BJ (cell line): ENCODE data around the gene AVEN. TPM values are rescaled to one million over a fixed set of nuclear protein-coding genes. Genes with fewer than 3 reads are reported as not detected.

Experiments
- CTCF ChIA-PET: fragments of 350-600 bp; formaldehyde crosslinking; extraction: SDS; loops from one replicate; lab custom pipeline; 2021; ENCODE audit warnings: antibody characterized with exemption, inconsistent platforms; lab: Yijun Ruan, JAX
- POLR2A ChIA-PET: fragments of 300-600 bp; sonication (Branson Sonifier 250); formaldehyde crosslinking; extraction: SDS; loops from one replicate; lab custom pipeline; 2021; ENCODE audit warnings: antibody characterized with exemption; lab: Charles Lee
- DNase-seq: peaks from one replicate; pipeline ENCODE4 v3.0.0-alpha.2; 2011; ENCODE audit warnings: low read depth
- H3K27me3 ChIP-seq: 2 replicates; pipeline ENCODE4 v1.6.0; 2011; ENCODE audit warnings: low read length; ENCODE audit not compliant: control insufficient read depth, insufficient read depth
- H3K36me3 ChIP-seq: 2 replicates; pipeline ENCODE4 v1.5.1; 2011; ENCODE audit warnings: low read length; ENCODE audit not compliant: control insufficient read depth, insufficient read depth
- H3K4me3 ChIP-seq: 2 replicates; pipeline ENCODE4 v1.5.1; 2011; ENCODE audit warnings: low read depth, mild to moderate bottlenecking, control low read depth, low read length
- CTCF ChIP-seq: IDR thresholded peaks from 2 replicates; pipeline ENCODE4 v1.5.1; 2011; ENCODE audit warnings: low read depth, mild to moderate bottlenecking, control low read depth, inconsistent platforms, low read length, moderate library complexity; ENCODE audit not compliant: insufficient read depth
- polyA plus RNA-seq: library from polyadenylated mRNA; depleted of rRNA; stranded (reverse); fragments of >200 nt; gene quantifications from 2 replicates; pipeline ENCODE4 v1.2.3, GENCODE V29; 2011

Gene AVEN
- polyA plus RNA-seq, 1 experiment, result 17.6 TPM

GRCh38 chr15:33902043-33902442 is 137.0 kb downstream of the AVEN start:
- no peaks in the 10 kb centered on the region for H3K27me3 ChIP-seq
- H3K4me3 ChIP-seq, result no peak overlapping the region
- no peaks in the 10 kb centered on the region for H3K36me3 ChIP-seq
- TF ChIP-seq CTCF, result no peak
- ChIA-PET CTCF (no interaction called here), POLR2A (no interaction called here)
- no peak for DNase-seq

GRCh38 chr15:33894193-33894592 is 144.8 kb downstream of the AVEN start:
- CTCF ChIA-PET, result interaction anchor here (0.6 kb wide), 2 partner anchors 24 to 157 kb away, joined by 3 to 4 read pairs; no protein-coding TSS in a partner anchor
- Histone ChIP-seq H3K36me3 (no peaks in the 10 kb centered on the region), H3K4me3 (no peak overlapping the region), H3K27me3 (no peaks in the 10 kb centered on the region)
- DNase-seq, result no peak
- TF ChIP-seq CTCF, result no peak
- POLR2A ChIA-PET, result no interaction called here

DNA sequence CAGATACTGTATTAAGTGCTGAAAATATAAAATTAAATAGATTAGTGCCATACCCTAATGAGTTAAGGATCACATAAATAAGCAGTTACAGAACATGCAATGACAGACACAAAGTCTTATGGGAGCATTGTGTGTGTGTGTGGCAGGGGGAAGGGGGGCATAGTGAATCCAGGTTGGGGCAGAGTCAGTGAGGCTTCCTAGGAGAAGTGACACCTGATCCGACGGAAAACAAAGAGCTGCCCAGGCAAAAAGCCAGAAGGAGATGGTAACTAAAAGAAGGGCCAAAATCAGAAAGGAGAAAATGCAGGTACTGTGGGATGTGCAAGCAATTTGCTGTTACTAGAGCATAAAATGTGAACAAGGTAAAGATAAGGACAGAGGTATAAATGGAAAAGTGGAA is 150.8 kb downstream of the AVEN start:
- POLR2A ChIA-PET, result no interaction called here
- Histone ChIP-seq H3K4me3 (no peak overlapping the region), H3K36me3 (no peaks in the 10 kb centered on the region), H3K27me3 (no peaks in the 10 kb centered on the region)
- no peak for DNase-seq
- TF ChIP-seq CTCF, result no peak
- CTCF ChIA-PET, result no interaction called here

- no peak for DNase-seq
- ChIA-PET CTCF (interaction anchor here (1.2 kb wide), 1 partner anchor 12 kb away, joined by 3 read pairs; no protein-coding TSS in a partner anchor), POLR2A (no interaction called here)
- Histone ChIP-seq H3K27me3 (no peaks in the 10 kb centered on the region), H3K36me3 (no peaks in the 10 kb centered on the region), H3K4me3 (no peak overlapping the region)
- TF ChIP-seq CTCF, result no peak
These were observed 156.1 kb downstream of the AVEN start for GRCh38 chr15:33882921-33883320.

DNA sequence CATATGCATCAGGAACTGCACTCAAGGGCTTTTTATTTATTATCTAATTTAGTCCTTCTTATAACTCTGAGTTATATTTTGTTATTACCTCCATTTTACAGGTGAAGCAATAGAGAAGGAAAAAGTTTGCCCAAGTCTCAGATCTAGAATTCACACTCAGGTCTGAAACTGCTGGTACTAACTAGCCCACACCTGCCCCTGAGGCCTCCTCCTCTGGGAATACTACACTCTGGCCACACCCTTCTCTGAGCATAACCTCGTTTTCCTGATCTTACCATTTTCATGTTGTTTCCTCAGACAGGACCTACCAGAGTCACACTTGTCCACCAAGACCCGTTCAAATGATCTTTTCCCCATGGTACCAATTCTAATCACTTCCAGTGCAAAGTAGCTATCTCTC is 164.8 kb downstream of the AVEN start:
- ChIA-PET POLR2A (no interaction called here), CTCF (no interaction called here)
- Histone ChIP-seq H3K4me3 (no peak overlapping the region), H3K27me3 (no peaks in the 10 kb centered on the region), H3K36me3 (no peaks in the 10 kb centered on the region)
- TF ChIP-seq CTCF, result no peak
- DNase-seq, result no peak
